Measurements from ENCODE around the gene PARN. TPM values are rescaled to one million over a fixed set of nuclear protein-coding genes. Genes with fewer than 3 reads are reported as not detected.

Gene PARN
- polyA plus RNA-seq, 3 donors: 10.6 to 16.6 (median 13.2) TPM

GRCh38 chr16:14493791-14494190 lies 136.3 kb downstream of the PARN start:
- WGBS, 3 donors: 77 to 97% (median 91%) methylated on average over 5 of the region's 5 CpGs
- no peak overlapping the region for H3K27ac ChIP-seq (ENCODE audit: low read depth, low read length)

GRCh38 chr16:14492614-14493013 lies 137.4 kb downstream of the PARN start:
- H3K27ac ChIP-seq (ENCODE audit: low read depth, low read length): no peak overlapping the region
- WGBS, 3 donors: 61 to 91% (median 63%) methylated on average over 2 of the region's 2 CpGs

GRCh38 chr16:14491861-14492529 lies 138.1 kb downstream of the PARN start:
- WGBS, 3 donors: 69 to 70% (median 70%) methylated on average over 11 of the region's 11 CpGs
- no peak overlapping the region for H3K27ac ChIP-seq (ENCODE audit: low read depth, low read length)

- 53 to 90% (median 82%) methylated on average over 4 of the region's 4 CpGs for WGBS, 3 donors
- H3K27ac ChIP-seq (ENCODE audit: low read depth, low read length): no peak overlapping the region
These were observed 139.8 kb downstream of the PARN start for GRCh38 chr16:14490235-14490634.

GRCh38 chr16:14489460-14489859 lies 140.6 kb downstream of the PARN start:
- WGBS, 3 donors: 76 to 87% (median 80%) methylated on average over 4 of the region's 4 CpGs
- no peak overlapping the region for H3K27ac ChIP-seq (ENCODE audit: low read depth, low read length)

GRCh38 chr16:14487579-14487978 lies 142.5 kb downstream of the PARN start:
- 12 to 19% (median 17%) methylated on average over 3 of the region's 3 CpGs for WGBS, 3 donors
- H3K27ac ChIP-seq (ENCODE audit: low read depth, low read length): no peak overlapping the region

GRCh38 chr16:14486520-14487303 lies 143.3 kb downstream of the PARN start:
- H3K27ac ChIP-seq (ENCODE audit: low read depth, low read length): no peak overlapping the region
- WGBS, 3 donors: 8 to 33% (median 22%) methylated on average over 20 of the region's 20 CpGs

- WGBS, 3 donors: 79 to 90% (median 88%) methylated on average over 16 of the region's 16 CpGs
- H3K27ac ChIP-seq (ENCODE audit: low read depth, low read length): no peak overlapping the region
These were observed 144.1 kb downstream of the PARN start for GRCh38 chr16:14485811-14486519.

GRCh38 chr16:14485121-14485551 lies 144.9 kb downstream of the PARN start:
- WGBS, 3 donors: 79 to 88% (median 87%) methylated on average over 2 of the region's 2 CpGs
- no peak overlapping the region for H3K27ac ChIP-seq (ENCODE audit: low read depth, low read length)

GRCh38 chr16:14483819-14484385 lies 146.2 kb downstream of the PARN start:
- 78 to 98% (median 97%) methylated on average over 6 of the region's 6 CpGs for WGBS, 3 donors

GRCh38 chr16:14476183-14476582 lies 153.9 kb downstream of the PARN start:
- H3K27ac ChIP-seq (ENCODE audit: low read depth, low read length): no peak overlapping the region
- WGBS, 3 donors: 88 to 95% (median 94%) methylated on average over 1 of the region's 1 CpG

More at GRCh38 chr16:14483819-14484385, 146.2 kb downstream of the PARN start:
- H3K27ac ChIP-seq (ENCODE audit: low read depth, low read length): no peak overlapping the region

- 44 to 93% (median 82%) methylated on average over 7 of the region's 7 CpGs for WGBS, 3 donors
- no peak overlapping the region for H3K27ac ChIP-seq (ENCODE audit: low read depth, low read length)
These were observed 154.5 kb downstream of the PARN start for GRCh38 chr16:14475370-14476139.

- 87 to 99% (median 89%) methylated on average over 5 of the region's 5 CpGs for WGBS, 3 donors
- no peak overlapping the region for H3K27ac ChIP-seq (ENCODE audit: low read depth, low read length)
These were observed 156.6 kb downstream of the PARN start for GRCh38 chr16:14473488-14473887.

- 49 to 93% (median 91%) methylated on average over 2 of the region's 2 CpGs for WGBS, 3 donors
- H3K27ac ChIP-seq (ENCODE audit: low read depth, low read length): no peak overlapping the region
These were observed 157.7 kb downstream of the PARN start for GRCh38 chr16:14472357-14472756.

- no peak overlapping the region for H3K27ac ChIP-seq (ENCODE audit: low read depth, low read length)
- WGBS, 3 donors: 66 to 99% (median 98%) methylated on average over 2 of the region's 2 CpGs
These were observed 159.3 kb downstream of the PARN start for GRCh38 chr16:14470788-14471187.

GRCh38 chr16:14465799-14466198 lies 164.3 kb downstream of the PARN start:
- 97 to 98% (median 98%) methylated on average over 3 of the region's 3 CpGs for WGBS, 3 donors
- H3K27ac ChIP-seq (ENCODE audit: low read depth, low read length): no peak overlapping the region

GRCh38 chr16:14464796-14465195 lies 165.3 kb downstream of the PARN start:
- H3K27ac ChIP-seq (ENCODE audit: low read depth, low read length): no peak overlapping the region
- 96 to 100% (median 97%) methylated on average over 2 of the region's 2 CpGs for WGBS, 3 donors

- 98 to 99% (median 98%) methylated on average over 2 of the region's 2 CpGs for WGBS, 3 donors
- no peak overlapping the region for H3K27ac ChIP-seq (ENCODE audit: low read depth, low read length)
These were observed 165.9 kb downstream of the PARN start for GRCh38 chr16:14464192-14464591.
